GM21786 (cell line): ENCODE data around the gene PPP2R2B.

Source experiments
- ATAC-seq: cut with Tn5 transposase; IDR thresholded peaks from one replicate; pipeline ENCODE4 v1.9.1; 2021; ENCODE audit not compliant: unreplicated experiment

The PPP2R2B gene

DNA sequence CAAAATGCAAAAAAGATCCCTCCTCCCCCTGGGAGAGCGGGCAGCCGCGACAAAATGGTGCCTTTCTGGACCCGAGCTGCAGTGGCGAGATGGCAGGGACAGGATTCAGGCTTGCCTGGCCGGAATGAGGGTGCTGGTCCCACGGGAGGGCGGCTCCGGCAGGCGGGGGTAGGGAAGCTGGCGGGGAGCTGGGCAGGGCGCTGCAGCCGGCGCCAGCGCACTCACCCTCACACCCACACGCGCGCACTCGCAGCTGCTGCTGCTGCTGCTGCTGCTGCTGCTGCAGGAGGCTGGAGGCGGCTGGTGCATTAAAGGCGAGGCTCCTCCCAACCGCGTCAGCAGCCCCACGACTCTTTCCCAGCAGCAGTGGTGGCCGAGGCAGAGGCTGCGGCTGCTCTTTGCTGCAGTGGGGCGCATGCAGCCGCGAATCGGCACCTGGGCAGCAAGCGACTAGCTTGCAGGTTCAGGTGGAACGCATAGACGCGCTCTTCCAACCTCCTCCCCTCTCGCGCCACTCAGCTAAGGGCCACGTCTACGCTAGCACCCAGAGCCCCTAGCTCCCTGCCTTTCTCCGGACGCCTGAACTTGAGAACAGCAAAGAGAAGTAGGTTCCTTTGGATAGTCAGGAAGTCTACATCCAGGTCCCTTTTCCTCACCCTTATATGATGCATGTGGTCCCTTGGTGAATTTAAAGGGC is at the start of gene PPP2R2B:
TSS of gene PPP2R2B (minus strand) at position 282 of the 697 bp plus-strand sequence.
- no peak for ATAC-seq

GRCh38 chr5:146924132-146924531 is 45.6 kb upstream of the PPP2R2B start:
- ATAC-seq, result no peak

- ATAC-seq, result no peak
Measured at GRCh38 chr5:146921225-146921624, 42.7 kb upstream of the PPP2R2B start.

DNA sequence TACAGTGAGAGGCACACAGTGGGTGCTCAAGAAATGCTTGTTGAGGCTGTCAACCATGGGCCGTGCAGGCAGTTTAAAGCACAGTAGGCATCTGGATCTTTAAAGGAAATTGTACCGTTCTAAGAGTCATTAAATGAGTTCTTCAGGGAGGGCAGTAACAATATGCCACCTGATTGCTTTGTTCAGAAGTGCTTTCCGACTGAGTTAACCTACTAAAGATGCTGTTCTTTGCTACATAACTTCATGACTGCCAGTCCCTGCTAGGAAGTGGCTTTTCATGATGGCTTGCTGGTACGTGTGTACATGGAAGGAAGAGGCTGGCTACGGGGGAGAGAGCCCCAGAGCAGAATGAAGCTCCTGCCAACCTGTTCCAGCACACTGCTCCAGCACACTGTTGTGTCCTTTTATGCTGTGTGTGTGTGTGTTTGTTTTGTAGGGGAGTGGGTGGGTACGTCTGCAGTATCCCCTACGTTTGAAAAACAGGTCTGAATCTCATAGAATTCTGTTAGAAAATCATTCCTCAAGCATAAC is 41.9 kb upstream of the PPP2R2B start:
- no peak for ATAC-seq

- ATAC-seq, result no peak
Measured at GRCh38 chr5:146919304-146919703, 40.7 kb upstream of the PPP2R2B start.

DNA sequence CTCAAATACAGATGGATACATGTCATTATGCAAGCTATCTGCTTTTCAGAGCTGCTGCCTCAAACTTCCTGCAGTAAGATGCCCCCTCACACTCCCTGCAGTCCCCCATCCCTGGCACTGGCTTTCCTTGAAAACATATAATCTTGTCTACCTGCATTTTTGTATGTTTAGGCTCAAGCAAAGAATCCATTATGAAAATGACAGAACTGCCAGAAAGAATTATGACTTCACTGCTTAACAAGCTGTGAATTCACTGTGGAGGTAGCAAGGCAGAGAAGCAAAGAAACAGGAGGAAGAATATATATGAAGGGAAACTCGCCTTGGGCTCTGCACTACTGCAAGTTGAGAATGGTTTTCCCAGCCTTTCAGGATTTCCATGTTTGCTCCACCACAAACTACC is 39.4 kb upstream of the PPP2R2B start:
- ATAC-seq, result no peak

DNA sequence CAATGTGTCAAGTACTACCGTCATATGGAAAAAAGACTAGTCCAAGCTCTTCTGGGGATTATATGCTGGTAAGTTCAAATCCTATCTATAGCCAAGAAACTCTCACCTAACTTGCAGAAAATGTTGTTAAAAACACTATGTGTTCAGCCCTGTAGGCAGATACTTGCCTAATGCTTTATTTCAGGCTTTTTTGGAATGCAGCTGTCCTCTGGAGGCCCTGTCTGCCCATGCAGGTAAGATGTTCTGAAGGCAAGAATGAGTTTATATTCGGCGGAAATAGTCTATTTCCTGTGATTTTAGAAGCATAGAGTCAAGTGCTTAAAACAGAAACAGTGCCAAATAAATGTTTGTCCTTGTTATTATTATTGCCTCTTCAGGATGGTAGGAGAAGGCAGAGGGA is 34.3 kb upstream of the PPP2R2B start:
- ATAC-seq, result no peak

- no peak for ATAC-seq
Measured at GRCh38 chr5:146910239-146910638, 31.7 kb upstream of the PPP2R2B start.

DNA sequence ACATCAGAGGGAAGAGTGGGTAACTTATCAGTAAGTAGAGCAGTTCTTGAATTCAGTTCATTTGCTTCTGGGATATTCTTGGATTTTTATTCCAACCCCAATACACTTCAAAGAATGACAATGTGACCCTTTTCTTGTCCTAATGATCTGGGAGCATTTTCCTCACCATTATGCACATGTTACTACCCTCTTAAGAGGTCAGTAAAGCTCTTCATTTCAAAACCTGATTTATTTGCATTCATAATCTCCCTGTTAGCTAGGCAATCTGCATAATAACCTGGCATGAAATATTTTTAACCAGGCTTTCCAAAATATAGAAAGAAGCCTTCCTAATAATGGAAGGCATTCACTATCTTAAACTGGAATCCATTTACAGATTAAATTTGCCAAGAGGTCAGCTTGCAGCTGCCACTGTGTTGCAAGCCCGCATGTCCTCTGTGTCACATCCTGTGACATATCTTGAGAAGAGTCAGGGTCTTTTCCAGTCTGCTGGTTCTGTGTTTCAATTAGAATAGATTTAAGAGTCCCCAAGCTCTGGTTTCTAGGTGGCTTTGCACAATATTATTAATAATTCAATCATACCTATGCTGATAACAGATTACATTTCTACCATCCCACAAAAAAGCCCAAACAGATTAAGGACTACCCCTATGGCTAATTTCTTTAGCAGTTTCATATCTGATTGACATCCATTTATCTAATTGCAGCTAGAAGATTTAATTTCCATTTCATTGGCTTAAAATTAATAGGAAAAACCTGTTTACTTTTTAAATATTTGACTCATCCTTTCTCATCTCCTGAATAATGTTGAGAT is 30.9 kb upstream of the PPP2R2B start:
- ATAC-seq, result no peak

- ATAC-seq, result no peak
Measured at GRCh38 chr5:146906803-146907202, 28.2 kb upstream of the PPP2R2B start.

DNA sequence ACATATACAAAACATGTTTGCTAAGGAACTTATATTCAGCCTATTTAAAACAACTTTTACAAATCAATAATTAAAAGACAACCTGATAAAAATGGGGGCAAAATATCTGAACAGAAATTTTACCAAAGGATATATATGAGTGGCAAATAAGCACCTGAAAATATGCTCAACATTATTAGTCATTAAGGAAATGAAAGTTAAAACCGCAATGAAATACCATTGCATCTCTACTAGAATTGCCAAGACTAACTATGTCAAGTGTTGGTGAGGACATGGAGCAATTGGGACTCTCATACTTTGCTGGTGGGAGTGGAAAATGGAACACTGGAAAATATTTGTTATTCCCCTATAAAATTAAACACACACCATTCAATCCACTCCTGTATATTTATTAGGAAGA is 26.3 kb upstream of the PPP2R2B start:
- no peak for ATAC-seq

DNA sequence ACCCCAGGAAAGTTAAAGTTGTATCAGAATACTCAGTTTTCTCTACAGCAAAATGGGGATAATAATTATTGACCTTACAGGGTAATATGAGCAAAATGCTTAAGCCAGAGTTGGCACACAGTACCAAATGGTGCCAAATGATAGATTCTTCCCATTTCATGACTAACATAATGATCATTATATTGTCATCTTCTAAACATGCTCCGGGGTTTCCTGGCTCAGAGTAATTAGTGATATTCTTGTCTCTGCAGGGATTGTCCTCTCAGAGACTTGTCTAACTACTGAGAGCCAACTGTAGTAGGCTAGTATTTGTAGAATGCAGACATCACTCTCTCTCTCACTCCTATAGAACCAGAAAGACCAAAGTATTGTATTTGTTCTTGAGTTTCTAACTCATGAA is 25.2 kb upstream of the PPP2R2B start:
- no peak for ATAC-seq

DNA sequence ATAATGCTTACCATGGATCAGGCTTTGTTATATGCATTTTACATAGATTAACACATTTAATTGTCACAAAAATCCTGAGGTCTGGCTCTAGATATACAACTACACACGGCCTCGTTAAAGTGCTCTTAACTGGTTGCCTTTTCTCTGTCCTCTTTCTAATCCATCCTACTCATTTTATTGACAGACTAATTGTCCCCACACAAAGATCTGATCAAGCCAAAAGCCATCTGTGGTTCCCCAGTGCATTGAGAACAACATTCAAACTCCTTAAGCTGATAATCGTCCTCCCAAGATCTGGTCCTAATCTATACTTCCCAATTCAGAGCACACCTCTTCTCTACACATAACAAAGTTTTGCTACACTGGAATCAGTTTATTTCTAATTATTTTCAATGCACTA is 23.9 kb upstream of the PPP2R2B start:
- ATAC-seq, result no peak

DNA sequence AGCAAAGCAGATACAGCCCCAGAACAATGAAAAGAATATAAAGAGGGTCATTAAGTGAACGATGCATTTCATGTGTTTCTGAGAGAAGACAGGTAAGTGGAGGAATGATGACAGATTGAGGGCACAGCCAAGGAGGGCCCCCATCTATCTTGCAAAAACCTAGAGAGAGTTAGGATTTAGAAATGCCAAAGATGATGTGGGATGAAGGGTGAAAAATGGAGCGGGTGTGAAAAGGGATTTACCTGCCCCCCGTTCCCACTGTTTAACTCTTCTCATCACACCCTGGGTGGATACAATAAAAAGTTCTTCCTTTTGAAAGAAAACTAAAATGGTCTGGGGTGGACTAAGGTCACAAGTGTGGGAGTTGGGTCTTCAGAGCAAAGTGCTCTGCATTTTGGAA is 18.5 kb upstream of the PPP2R2B start:
- no peak for ATAC-seq

- ATAC-seq, result no peak
Measured at GRCh38 chr5:146894753-146895521, 16.4 kb upstream of the PPP2R2B start.

GRCh38 chr5:146893991-146894390 is 15.4 kb upstream of the PPP2R2B start:
- no peak for ATAC-seq

GRCh38 chr5:146892231-146892630 is 13.7 kb upstream of the PPP2R2B start:
- ATAC-seq, result no peak

DNA sequence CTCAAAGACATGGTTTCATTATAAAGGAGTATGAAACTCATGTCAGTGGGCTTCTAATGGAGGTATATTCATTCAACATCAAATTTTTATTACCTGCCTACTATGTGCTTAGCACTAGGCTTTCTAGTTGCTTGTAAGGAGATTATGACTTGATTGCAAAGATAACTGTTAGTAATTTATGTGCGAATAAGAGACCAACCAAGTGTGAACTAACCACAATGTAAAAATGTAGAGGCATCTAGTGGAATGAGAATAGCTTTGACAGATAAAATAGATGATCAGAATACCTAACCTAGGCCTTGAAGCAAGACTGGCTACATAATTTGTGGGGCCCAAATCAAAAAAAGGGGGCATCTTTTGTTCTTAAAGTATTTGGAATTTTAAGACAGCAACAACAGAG is 13.0 kb upstream of the PPP2R2B start:
- ATAC-seq, result no peak

DNA sequence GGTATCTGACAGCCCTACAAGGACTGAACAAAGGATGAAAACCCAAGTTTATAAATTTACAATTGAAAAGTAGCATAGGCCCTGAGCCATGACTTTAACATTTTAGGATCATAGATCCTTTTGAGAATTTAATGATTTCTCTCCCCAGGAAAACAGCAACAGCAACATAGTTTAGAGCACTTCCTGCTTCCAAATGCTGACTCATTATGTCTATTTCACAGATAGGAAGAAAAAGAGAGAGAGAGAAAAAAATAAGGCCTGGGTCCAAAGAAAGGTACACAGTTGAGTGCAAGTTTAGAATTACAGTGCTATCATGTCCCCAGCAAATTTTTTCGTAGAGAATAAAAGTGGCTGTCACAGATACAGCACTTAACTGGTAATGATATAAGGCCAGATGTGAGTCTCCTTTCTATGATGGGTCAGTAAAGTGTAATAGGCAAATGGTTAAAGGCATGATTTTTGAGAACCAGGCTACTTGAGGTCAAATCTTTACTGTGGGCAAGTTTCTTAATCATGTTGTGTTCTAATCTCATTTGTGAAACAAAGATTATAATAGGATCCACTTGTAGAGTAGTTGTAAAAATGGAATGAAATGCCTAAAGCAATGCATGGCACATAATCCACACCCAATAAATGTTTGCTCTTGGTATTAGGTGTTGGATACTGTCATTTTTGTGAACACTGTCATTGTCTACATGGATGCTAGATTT is 12.3 kb upstream of the PPP2R2B start:
- ATAC-seq, result no peak

GRCh38 chr5:146890066-146890465 is 11.5 kb upstream of the PPP2R2B start:
- no peak for ATAC-seq

DNA sequence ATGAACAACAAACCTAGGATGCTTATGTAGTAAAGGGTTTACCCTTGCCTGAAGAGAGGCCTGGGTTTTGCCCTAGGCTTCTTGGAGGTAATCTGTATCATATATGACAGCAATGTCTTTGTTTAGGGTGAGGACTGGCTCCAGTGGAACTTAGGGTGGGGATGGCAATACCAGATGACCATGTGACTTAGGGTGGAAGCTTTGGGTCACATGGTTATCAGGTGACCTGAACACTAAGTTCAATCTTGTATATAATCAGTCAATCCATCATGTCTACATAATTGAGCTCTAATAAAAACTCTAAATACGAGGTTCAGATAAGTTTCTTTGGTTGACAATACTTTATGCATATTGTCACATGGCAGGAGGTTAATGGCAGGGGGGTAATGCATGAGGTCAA is 10.6 kb upstream of the PPP2R2B start:
- ATAC-seq, result no peak
